Measurements from ENCODE around the gene GABRE.

DNA sequence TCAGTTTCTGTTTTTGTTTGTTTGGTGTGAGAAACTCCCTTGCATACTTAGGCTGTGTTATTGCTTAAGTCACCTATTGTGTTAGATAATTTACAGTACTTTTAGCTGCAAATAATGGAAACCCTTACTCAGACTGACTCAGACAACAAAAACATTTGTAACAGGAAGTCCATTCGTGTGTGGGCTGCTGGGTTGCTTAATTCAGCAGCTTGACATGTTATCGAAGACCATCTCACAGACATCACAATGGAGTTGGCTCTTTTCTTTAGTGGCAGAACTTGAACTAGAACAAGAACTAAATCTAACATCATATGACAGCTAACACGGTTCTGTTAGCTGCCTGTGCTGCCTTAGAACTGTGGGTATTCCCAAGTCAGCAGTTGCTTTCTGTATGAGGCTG lies 9.9 kb upstream of the GABRE start:
- no peak for TF ChIP-seq EZH2phosphoT487 (IDR thresholded peaks at IDR 0.05; ENCODE audit: borderline replicate concordance)
- TF ChIP-seq, protein P1, sequence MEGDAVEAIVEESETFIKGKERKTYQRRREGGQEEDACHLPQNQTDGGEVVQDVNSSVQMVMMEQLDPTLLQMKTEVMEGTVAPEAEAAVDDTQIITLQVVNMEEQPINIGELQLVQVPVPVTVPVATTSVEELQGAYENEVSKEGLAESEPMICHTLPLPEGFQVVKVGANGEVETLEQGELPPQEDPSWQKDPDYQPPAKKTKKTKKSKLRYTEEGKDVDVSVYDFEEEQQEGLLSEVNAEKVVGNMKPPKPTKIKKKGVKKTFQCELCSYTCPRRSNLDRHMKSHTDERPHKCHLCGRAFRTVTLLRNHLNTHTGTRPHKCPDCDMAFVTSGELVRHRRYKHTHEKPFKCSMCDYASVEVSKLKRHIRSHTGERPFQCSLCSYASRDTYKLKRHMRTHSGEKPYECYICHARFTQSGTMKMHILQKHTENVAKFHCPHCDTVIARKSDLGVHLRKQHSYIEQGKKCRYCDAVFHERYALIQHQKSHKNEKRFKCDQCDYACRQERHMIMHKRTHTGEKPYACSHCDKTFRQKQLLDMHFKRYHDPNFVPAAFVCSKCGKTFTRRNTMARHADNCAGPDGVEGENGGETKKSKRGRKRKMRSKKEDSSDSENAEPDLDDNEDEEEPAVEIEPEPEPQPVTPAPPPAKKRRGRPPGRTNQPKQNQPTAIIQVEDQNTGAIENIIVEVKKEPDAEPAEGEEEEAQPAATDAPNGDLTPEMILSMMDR (conservative IDR thresholded peaks at IDR 0.05; ENCODE audit: low read length) = no peak
